NT2/D1 (cell line): ENCODE data around the gene FCRL3.

ENCODE experiments used
- SUZ12 ChIP-seq: IDR thresholded peaks from 2 replicates; pipeline ENCODE4 v1.6.1; 2011; ENCODE audit not compliant: insufficient read length, insufficient read depth; ENCODE audit errors: extremely low read depth
- ZNF274 ChIP-seq: IDR thresholded peaks from 2 replicates; pipeline ENCODE4 v1.6.1; 2011; ENCODE audit warnings: mild to moderate bottlenecking, low read depth, low read length

DNA sequence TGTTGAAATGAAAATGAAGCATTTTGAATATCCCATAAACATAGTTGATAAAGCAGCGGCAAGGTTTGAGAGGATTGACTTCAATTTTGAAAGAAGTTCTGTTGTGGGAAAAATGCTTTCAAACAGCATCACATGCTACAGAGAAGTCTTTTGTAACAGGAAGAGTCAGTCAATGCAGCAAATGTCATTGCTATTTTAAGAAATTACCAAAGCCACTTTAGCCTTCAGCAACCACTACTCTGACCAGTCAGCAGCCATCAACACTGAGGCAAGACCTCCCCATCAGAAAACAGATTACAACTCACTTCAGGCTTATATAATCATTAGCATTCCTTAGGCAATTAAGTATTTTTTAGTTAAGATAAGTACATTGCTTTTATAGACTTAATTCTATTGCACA is 33.8 kb upstream of the FCRL3 start:
- TF ChIP-seq ZNF274 = no peak
- TF ChIP-seq SUZ12 = no peak
